ENCODE measurements around the gene PDE1C.

Gene PDE1C

GRCh38 chr7:31939076-31939475, 131.1 kb downstream of the PDE1C start:
- no peak for DNase-seq (ENCODE audit: low read depth)

GRCh38 chr7:31938650-31939049, 131.6 kb downstream of the PDE1C start:
- DNase-seq (ENCODE audit: low read depth), result no peak

DNA sequence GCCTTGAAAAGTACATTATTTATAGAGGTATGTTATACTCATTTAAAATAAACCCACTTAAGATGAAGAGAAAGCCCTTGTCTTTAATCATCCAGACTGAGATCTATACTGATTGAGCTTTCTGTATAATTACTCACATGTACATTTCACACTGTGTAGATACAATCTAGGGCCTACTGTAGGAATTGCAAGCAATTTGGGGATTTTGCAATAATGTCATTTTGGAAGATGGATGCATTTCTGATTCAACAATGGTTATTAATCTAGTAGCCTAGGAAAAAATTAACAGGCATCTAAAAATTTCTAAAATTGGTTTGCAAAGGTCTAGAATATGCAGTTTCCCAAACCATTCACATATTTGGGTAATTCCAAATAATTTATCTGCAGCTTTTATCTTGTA, 132.2 kb downstream of the PDE1C start:
- no peak for DNase-seq (ENCODE audit: low read depth)

DNA sequence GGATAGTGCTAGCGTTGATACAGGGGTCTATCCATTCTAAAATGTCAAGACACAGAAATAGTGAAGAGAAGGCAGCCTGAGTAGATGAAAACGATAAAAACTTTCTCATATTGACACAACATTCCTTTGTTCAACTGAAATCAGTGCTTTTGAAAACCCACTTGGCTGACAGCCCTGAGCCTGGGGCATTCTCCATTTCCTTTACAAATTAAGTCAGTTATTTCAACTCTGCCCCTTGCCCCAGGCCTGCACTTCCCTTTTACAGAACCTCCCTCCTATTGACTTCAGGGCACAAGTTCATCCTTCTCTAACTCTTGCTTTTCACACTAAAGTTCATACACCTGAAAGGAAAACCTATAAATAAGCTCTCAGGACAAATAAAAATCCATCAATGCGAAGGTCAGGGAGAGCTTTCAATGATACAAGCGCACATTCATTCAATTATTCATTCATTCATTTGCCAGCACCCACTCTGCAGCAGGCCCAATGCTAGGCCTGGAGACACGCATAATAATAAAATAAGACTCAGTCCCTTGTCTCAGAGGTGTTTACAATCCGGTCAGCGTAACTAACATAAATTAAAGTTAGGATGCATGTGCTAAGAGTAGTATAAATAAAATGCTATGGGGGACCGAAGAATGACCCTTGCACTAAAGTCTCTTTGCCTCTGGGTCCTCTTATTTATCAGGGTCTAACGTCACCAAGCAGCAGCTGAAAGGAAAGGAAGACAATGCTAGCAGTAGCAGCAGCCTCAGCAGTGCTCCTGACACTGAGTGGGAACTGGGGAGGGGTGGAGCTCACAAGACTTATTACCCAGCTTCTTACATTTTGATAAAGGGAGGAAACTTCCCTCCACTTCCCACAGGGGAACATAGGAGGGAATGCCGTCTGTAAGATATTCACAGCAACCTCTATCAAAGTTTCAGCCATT, 134.8 kb downstream of the PDE1C start:
- no peak for DNase-seq (ENCODE audit: low read depth)

DNA sequence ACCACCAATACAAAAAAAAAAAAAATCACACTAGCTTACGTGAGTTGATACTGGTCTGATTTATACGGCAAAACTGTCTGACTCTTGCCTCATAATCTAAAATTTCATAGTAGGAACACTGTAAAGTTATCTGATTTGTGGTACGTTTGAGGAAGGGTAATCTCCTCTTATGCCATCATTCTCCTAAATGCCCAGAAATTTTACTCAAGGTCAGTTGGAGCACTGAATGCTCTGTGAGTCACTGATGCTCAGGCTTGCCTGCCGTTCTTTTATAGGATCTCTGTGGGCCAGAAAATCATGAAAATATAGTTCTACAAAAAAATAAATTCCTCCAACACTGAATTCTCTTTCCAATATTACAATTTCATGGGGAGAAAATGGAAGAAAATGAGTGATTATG, 135.7 kb downstream of the PDE1C start:
- no peak for DNase-seq (ENCODE audit: low read depth)

DNA sequence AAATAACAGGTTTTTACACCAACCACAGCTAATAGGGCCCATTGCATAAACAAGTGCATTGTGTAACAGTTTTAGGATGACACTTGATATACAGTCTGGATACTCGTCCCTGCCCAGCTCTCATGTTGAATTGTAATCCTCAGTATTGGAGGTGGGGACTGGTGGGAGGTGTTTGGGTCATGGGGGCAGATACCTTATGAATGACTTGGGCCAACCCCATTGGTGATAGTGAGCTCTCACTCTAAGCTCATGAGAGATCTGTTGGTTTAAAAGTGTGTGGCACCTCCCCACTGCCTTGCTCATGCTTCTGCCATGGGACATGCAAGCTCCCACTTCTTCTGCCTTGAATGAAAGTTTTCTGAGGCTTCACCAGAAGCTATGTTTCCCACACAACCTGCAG, 136.7 kb downstream of the PDE1C start:
- DNase-seq (ENCODE audit: low read depth), result no peak

DNA sequence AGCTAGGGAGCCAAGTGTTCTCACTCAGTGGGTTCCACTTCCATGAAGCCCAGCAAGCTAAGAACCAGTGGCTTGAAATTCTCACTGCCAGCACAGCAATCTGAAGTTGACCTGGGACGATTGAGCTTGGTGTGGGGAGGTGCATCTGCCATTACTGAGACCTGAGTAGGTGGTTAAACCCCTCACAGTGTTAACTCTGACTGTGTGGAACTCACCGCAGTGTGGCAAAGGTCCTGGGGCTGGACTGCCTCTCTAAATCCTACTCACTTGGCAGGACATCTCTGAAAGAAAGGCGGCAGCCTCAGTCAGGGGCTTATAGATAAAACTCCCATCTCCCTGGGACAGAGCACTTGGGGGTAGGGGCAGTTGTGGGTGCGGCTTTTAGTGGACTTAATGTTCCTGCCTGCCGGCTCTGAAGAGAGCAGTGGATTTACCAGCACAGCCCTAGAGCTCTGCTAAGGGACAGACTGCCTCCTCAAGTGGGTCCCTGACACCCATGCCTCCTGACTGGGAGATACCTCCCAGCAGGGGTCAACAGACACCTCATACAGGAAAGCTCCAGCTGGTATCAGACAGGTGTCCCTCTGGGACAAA, 143.1 kb downstream of the PDE1C start:
- no peak for DNase-seq (ENCODE audit: low read depth)

GRCh38 chr7:31925753-31926454, 144.3 kb downstream of the PDE1C start:
- no peak for DNase-seq (ENCODE audit: low read depth)

DNA sequence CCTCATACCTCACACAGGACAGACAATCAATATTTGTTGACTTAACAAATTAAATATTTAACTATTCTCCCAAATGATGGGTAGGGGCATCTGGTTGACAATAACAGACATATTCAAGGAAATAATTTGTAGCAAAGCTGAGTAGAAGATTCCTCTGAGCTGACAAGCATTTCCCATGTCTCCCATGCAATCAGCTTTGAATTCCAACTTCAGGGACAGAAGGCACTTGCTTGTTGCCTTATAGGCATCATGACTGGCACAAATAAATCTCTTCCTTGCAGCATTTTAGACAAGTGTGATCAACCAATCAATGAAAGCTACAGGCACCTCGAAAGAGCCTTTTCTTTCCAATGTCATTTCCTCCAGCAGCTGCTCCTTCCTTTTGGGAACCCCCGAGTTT, 146.0 kb downstream of the PDE1C start:
- no peak for DNase-seq (ENCODE audit: low read depth)

GRCh38 chr7:31922848-31923247, 147.4 kb downstream of the PDE1C start:
- DNase-seq (ENCODE audit: low read depth), result no peak

GRCh38 chr7:31921047-31921446, 149.2 kb downstream of the PDE1C start:
- no peak for DNase-seq (ENCODE audit: low read depth)

GRCh38 chr7:31919678-31920369, 150.4 kb downstream of the PDE1C start:
- DNase-seq (ENCODE audit: low read depth), result no peak

- no peak for DNase-seq (ENCODE audit: low read depth)
Observed at GRCh38 chr7:31918706-31919393, 151.4 kb downstream of the PDE1C start.

GRCh38 chr7:31917256-31917655, 153.0 kb downstream of the PDE1C start:
- DNase-seq (ENCODE audit: low read depth), result peak; percentile 38

GRCh38 chr7:31910191-31910590, 160.0 kb downstream of the PDE1C start:
- DNase-seq (ENCODE audit: low read depth), result no peak

- no peak for DNase-seq (ENCODE audit: low read depth)
Observed at GRCh38 chr7:31906479-31907171, 163.6 kb downstream of the PDE1C start.

DNA sequence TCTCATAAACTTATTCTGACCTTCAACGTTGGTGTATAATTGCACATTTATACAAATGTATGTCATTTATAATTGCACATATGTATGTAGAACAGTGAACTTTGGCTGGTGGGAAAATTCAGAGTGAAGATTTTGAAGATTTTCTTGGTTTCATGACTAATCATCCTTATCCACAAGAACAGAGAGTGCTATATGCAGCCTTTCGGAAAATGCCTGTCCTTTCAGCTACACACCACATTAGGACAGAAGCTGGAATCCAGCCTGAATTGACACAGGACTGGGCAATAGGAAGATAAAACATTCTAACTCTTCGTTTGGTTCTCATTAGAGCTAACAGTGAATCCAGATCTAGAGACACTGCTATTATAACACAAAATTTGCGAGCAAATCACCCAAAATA, 166.2 kb downstream of the PDE1C start:
- DNase-seq (ENCODE audit: low read depth), result no peak

DNA sequence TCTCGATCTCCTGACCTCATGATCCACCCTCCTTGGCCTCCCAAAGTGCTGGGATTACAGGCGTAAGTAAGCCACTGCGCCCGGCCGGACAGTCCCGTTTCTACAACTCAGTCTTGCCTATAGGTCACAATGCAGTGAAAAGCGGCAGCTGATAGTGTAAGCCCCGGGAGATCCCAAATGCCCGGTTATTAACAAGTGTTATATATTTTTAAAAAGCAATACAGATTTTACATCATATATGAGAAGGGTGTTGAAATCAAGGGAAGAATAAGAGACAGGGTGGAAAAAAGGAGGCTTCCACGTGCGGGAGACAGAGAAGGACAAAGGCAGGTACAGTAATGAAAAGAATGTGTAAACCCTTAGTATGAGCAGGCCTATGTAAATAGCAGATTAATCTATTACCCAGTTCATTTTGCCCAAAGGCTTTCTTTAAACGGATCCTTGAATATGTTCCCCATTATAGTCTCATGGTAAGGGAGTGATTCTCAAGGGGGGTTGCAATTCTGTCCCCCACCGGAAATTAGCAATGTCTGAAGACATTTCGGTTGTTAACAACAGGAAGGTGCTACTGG, 170.8 kb downstream of the PDE1C start:
- no peak for DNase-seq (ENCODE audit: low read depth)

GRCh38 chr7:31896925-31897324, 173.3 kb downstream of the PDE1C start:
- peak; percentile 52 for DNase-seq (ENCODE audit: low read depth)

DNA sequence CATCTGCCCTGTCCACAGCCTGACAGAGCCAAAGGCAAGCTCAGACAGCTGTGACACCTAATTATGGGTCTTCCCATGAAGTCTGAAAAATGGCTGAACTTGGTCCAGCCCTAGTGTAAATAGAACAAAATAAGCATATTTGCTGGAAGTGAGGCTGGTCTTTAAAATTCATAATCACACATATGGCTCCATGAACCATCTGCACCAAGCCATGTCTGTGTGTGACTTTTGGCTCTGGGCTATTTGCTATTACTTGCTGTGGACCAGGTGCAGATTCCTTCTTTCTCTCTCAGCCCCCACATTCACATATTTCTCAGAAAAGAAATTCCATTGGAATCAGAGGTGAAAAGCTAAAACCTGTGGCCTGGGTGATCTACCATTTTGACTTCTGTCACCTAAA, 175.9 kb downstream of the PDE1C start:
- no peak for DNase-seq (ENCODE audit: low read depth)

GRCh38 chr7:31893365-31893764, 176.8 kb downstream of the PDE1C start:
- no peak for DNase-seq (ENCODE audit: low read depth)

All from stromal cell of bone marrow (primary cell).